ENCODE results near the gene IRAG1. TPM values are rescaled to one million over a fixed set of nuclear protein-coding genes. Genes with fewer than 3 reads are reported as not detected.

The IRAG1 gene
- polyA plus RNA-seq, 1 donor from 2014 or later: 0.14 TPM

DNA sequence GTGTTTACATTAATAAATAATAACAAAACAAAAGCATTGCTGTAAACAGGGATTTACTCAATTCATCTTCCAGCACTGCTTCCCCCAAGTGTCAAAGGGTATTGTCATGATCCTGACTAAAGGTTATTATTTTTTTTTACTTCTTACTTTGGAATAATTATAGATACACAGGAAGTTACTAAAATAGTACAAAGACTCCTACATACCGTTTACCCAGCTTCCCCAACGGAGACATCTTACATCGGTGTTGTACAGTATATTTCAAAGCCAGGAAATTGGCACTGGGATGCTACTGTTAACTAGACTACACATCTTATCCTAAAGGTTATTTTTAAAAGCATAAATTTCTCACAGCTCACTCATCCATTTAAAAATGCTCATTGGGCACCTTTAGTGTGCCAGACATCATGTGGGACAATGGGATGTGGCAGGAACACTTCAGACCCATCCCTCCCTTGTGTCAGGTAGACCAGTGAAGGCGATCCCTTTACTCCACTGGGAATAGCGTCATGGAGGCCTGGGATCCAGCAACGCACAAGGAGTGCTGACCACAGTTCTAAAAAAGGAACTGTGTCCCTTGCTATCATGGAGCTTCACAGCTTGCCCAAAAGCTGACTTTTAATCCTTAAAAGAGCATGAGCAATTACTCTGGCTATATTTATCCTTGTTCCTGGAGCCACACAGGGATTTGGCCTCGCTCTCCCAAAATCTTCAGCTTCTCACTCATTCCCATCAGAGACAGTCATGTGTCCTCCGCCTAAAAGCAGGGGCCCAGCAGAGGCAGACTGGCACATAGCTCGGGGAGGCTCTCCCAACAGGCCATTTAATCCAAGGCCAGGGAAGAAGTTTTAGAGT, 3.1 kb upstream of the IRAG1 start:
- TF ChIP-seq, protein P1, sequence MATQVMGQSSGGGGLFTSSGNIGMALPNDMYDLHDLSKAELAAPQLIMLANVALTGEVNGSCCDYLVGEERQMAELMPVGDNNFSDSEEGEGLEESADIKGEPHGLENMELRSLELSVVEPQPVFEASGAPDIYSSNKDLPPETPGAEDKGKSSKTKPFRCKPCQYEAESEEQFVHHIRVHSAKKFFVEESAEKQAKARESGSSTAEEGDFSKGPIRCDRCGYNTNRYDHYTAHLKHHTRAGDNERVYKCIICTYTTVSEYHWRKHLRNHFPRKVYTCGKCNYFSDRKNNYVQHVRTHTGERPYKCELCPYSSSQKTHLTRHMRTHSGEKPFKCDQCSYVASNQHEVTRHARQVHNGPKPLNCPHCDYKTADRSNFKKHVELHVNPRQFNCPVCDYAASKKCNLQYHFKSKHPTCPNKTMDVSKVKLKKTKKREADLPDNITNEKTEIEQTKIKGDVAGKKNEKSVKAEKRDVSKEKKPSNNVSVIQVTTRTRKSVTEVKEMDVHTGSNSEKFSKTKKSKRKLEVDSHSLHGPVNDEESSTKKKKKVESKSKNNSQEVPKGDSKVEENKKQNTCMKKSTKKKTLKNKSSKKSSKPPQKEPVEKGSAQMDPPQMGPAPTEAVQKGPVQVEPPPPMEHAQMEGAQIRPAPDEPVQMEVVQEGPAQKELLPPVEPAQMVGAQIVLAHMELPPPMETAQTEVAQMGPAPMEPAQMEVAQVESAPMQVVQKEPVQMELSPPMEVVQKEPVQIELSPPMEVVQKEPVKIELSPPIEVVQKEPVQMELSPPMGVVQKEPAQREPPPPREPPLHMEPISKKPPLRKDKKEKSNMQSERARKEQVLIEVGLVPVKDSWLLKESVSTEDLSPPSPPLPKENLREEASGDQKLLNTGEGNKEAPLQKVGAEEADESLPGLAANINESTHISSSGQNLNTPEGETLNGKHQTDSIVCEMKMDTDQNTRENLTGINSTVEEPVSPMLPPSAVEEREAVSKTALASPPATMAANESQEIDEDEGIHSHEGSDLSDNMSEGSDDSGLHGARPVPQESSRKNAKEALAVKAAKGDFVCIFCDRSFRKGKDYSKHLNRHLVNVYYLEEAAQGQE (IDR thresholded peaks at IDR 0.05; ENCODE audit: borderline replicate concordance): no peak
- TF ChIP-seq MXI1 (conservative IDR thresholded peaks at IDR 0.05; ENCODE audit: poor library complexity, severe bottlenecking): no peak
- TF ChIP-seq SMC3 (conservative IDR thresholded peaks at IDR 0.05; ENCODE audit: poor library complexity): no peak
- no peak for TF ChIP-seq RAD21 (conservative IDR thresholded peaks at IDR 0.05)
- no peak for TF ChIP-seq TAF1 (IDR thresholded peaks at IDR 0.05; ENCODE audit: low read depth)
- Histone ChIP-seq H4K20me1 (ENCODE audit: insufficient read depth) (no peaks in the 10 kb centered on the region), H3K36me3 (ENCODE audit: insufficient read depth, low read length) (no peaks in the 10 kb centered on the region), H3K79me2 (replicated peaks; ENCODE audit: insufficient read depth, low read length) (no peaks in the 10 kb centered on the region), H3K9me3 (ENCODE audit: low read length) (no peaks in the 10 kb centered on the region), H3K9ac (ENCODE audit: low read length) (no peak overlapping the region), H2AFZ (ENCODE audit: low read depth, low read length) (no peak overlapping the region), H3K9me2 (ENCODE audit: insufficient read depth, low read length) (no peaks in the 10 kb centered on the region), H3K27me3 (ENCODE audit: insufficient read depth, low read depth, low read length) (no peaks in the 10 kb centered on the region), H3K27ac (ENCODE audit: low read length) (no peak overlapping the region), H3K4me3 (ENCODE audit: low read length) (no peak overlapping the region), H3K4me2 (ENCODE audit: low read length) (no peak overlapping the region), H3F3A (ENCODE audit: insufficient read depth, low read length, poor library complexity, severe bottlenecking) (no peaks in the 10 kb centered on the region)

DNA sequence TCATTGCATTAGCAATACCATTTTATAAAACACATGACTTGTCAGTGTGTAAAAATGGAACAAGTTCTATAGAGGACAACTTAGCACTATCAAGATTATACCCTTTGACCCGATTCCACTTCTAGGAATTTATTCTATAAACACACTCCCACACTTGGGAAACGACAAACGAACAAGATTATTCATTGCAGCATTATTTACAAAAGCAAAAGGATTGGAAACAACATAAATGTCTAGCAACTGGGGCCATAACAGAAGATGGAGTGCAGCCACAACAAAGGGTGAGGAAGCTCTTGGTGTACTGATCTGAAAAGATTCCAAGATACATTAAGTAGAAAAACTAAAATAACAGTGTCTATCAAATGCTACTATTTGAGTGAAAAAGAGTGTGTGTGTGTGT, 2.3 kb upstream of the IRAG1 start:
- Histone ChIP-seq H3K4me2 (ENCODE audit: low read length) (no peak overlapping the region), H3K27ac (ENCODE audit: low read length) (no peak overlapping the region), H4K20me1 (ENCODE audit: insufficient read depth) (no peaks in the 10 kb centered on the region), H3F3A (ENCODE audit: insufficient read depth, low read length, poor library complexity, severe bottlenecking) (no peaks in the 10 kb centered on the region), H3K36me3 (ENCODE audit: insufficient read depth, low read length) (no peaks in the 10 kb centered on the region), H3K9me3 (ENCODE audit: low read length) (no peaks in the 10 kb centered on the region), H3K9me2 (ENCODE audit: insufficient read depth, low read length) (no peaks in the 10 kb centered on the region), H3K4me3 (ENCODE audit: low read length) (no peak overlapping the region), H3K79me2 (replicated peaks; ENCODE audit: insufficient read depth, low read length) (no peaks in the 10 kb centered on the region), H3K9ac (ENCODE audit: low read length) (no peak overlapping the region), H3K27me3 (ENCODE audit: insufficient read depth, low read depth, low read length) (no peaks in the 10 kb centered on the region), H2AFZ (ENCODE audit: low read depth, low read length) (no peak overlapping the region)
- no peak for TF ChIP-seq RAD21 (conservative IDR thresholded peaks at IDR 0.05)
- TF ChIP-seq, protein P1 (IDR thresholded peaks at IDR 0.05; ENCODE audit: borderline replicate concordance): no peak
- no peak for TF ChIP-seq EZH2 (IDR thresholded peaks at IDR 0.05; ENCODE audit: borderline replicate concordance, insufficient read depth, low read length, poor library complexity, severe bottlenecking)
- no peak for TF ChIP-seq CTCF (IDR thresholded peaks at IDR 0.05; ENCODE audit: poor library complexity, severe bottlenecking)
- no peak for TF ChIP-seq TAF1 (IDR thresholded peaks at IDR 0.05; ENCODE audit: low read depth)
- TF ChIP-seq EP300 (conservative IDR thresholded peaks at IDR 0.05; ENCODE audit: poor library complexity, severe bottlenecking): no peak

All from neural cell (in vitro differentiated cells).